ENCODE data around the gene RPL37.

RPL37 gene

DNA sequence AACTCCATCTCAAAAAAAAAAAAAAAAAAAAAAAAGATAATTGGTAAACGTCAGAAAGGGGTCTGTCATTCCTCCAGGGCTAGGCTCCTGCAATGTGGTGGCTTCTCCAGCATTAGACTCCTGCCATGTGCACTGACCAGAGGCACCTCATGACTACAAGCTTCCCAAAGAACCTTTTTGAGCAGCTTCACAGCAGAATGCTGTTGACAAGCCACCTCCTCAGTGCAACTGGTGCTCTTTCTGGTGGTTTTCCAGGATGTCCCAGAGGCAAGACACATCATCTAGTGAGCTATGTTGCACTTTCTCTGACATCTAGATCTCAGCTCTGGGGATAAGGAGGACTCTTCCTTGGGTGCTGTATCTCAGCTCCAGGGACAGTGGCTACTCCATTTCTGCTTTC is 11.6 kb downstream of the RPL37 start:
- no peak overlapping the region for H3K4me2 ChIP-seq (ENCODE audit: low read depth, low read length)
- H3K27ac ChIP-seq (ENCODE audit: low read length) = no peak overlapping the region
- TF ChIP-seq EZH2 (optimal IDR thresholded peaks at IDR 0.05; ENCODE audit: low read depth, low read length) (no peak), EZH2phosphoT487 (IDR thresholded peaks at IDR 0.05; ENCODE audit: low read length) (no peak), CTCF (IDR thresholded peaks at IDR 0.05; ENCODE audit: low read length) (no peak)
- H3K4me3 ChIP-seq (ENCODE audit: low read length) = no peak overlapping the region
- H3K9ac ChIP-seq (ENCODE audit: low read length) = no peak overlapping the region
- H3F3A ChIP-seq (ENCODE audit: insufficient read depth, low read length) = peaks cover 45% of the 10 kb centered on the region
- no peaks in the 10 kb centered on the region for H3K4me1 ChIP-seq (ENCODE audit: low read length)
- H3K9me2 ChIP-seq (replicated peaks; ENCODE audit: insufficient read depth, low read length) = no peaks in the 10 kb centered on the region
- H3K27me3 ChIP-seq (replicated peaks; ENCODE audit: insufficient read depth, low read length) = no peaks in the 10 kb centered on the region
- no peaks in the 10 kb centered on the region for H3K79me2 ChIP-seq (ENCODE audit: low read length)
- peaks cover 4% of the 10 kb centered on the region for H3K36me3 ChIP-seq (replicated peaks; ENCODE audit: insufficient read depth, low read length)
- H4K20me1 ChIP-seq (ENCODE audit: insufficient read depth, low read length) = peaks cover 10% of the 10 kb centered on the region; the same call in 1 of the 2 replicates
- DNase-seq = no peak
- H3K9me3 ChIP-seq (replicated peaks; ENCODE audit: insufficient read depth, low read length) = no peaks in the 10 kb centered on the region
- no peak overlapping the region for H2AFZ ChIP-seq (ENCODE audit: low read length)

DNA sequence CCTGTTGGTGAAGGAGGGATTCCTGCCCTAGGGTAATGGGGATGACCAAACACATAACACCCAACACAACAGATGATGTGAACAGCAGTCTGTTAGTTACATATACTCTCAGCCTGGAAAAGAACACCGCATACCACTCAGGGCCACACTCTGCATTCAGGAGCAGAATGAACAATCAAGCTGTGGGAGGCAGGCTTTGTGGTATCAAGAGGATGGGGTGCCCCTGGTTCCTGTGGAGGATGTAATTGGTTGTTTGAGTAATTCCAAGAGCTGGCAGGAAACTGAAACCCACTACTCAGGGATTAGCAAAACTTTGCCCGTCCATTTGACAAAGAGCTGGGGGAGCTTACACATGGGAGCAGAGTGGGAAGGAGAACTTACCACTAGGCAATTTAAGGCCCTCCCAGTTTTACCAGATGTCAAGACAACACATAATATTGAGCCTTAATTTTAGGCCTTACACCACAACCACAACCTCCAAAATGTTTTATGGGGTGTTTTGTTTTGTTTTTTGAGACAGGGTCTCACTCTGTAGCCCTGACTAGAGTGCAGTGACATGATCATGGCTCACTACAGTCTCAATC is 21.2 kb downstream of the RPL37 start:
- H3K9ac ChIP-seq (ENCODE audit: low read length) = no peak overlapping the region
- H3K4me3 ChIP-seq (ENCODE audit: low read length) = no peak overlapping the region
- no peaks in the 10 kb centered on the region for H3F3A ChIP-seq (ENCODE audit: insufficient read depth, low read length)
- no peaks in the 10 kb centered on the region for H3K36me3 ChIP-seq (replicated peaks; ENCODE audit: insufficient read depth, low read length)
- H3K79me2 ChIP-seq (ENCODE audit: low read length) = no peaks in the 10 kb centered on the region
- no peak for DNase-seq
- no peaks in the 10 kb centered on the region for H3K27me3 ChIP-seq (replicated peaks; ENCODE audit: insufficient read depth, low read length)
- H3K9me2 ChIP-seq (replicated peaks; ENCODE audit: insufficient read depth, low read length) = no peaks in the 10 kb centered on the region
- H3K4me1 ChIP-seq (ENCODE audit: low read length) = no peaks in the 10 kb centered on the region
- TF ChIP-seq EZH2phosphoT487 (IDR thresholded peaks at IDR 0.05; ENCODE audit: low read length) = no peak
- TF ChIP-seq EZH2 (optimal IDR thresholded peaks at IDR 0.05; ENCODE audit: low read depth, low read length) = no peak
- TF ChIP-seq CTCF (IDR thresholded peaks at IDR 0.05; ENCODE audit: low read length) = no peak
- no peak overlapping the region for H3K4me2 ChIP-seq (ENCODE audit: low read depth, low read length)
- H2AFZ ChIP-seq (ENCODE audit: low read length) = no peak overlapping the region
- H3K9me3 ChIP-seq (replicated peaks; ENCODE audit: insufficient read depth, low read length) = no peaks in the 10 kb centered on the region
- no peak overlapping the region for H3K27ac ChIP-seq (ENCODE audit: low read length)
- H4K20me1 ChIP-seq (ENCODE audit: insufficient read depth, low read length) = no peaks in the 10 kb centered on the region

- Histone ChIP-seq H3K9me2 (replicated peaks; ENCODE audit: insufficient read depth, low read length) (no peaks in the 10 kb centered on the region), H3K4me2 (ENCODE audit: low read depth, low read length) (no peak overlapping the region), H3K9me3 (replicated peaks; ENCODE audit: insufficient read depth, low read length) (no peaks in the 10 kb centered on the region), H3K4me1 (ENCODE audit: low read length) (no peaks in the 10 kb centered on the region), H4K20me1 (ENCODE audit: insufficient read depth, low read length) (no peaks in the 10 kb centered on the region), H3K27ac (ENCODE audit: low read length) (no peak overlapping the region), H3F3A (ENCODE audit: insufficient read depth, low read length) (no peaks in the 10 kb centered on the region), H3K79me2 (ENCODE audit: low read length) (no peaks in the 10 kb centered on the region), H3K36me3 (replicated peaks; ENCODE audit: insufficient read depth, low read length) (no peaks in the 10 kb centered on the region), H2AFZ (ENCODE audit: low read length) (no peak overlapping the region), H3K4me3 (ENCODE audit: low read length) (no peak overlapping the region), H3K27me3 (replicated peaks; ENCODE audit: insufficient read depth, low read length) (no peaks in the 10 kb centered on the region), H3K9ac (ENCODE audit: low read length) (no peak overlapping the region)
- TF ChIP-seq CTCF (IDR thresholded peaks at IDR 0.05; ENCODE audit: low read length) = no peak
- TF ChIP-seq EZH2phosphoT487 (IDR thresholded peaks at IDR 0.05; ENCODE audit: low read length) = no peak
- TF ChIP-seq EZH2 (optimal IDR thresholded peaks at IDR 0.05; ENCODE audit: low read depth, low read length) = no peak
- DNase-seq = no peak
These were observed 22.9 kb downstream of the RPL37 start for GRCh38 chr5:40812125-40812524.

Measured in MM.1S (cell line).